Activated CD4-positive, CD25-positive, alpha-beta regulatory T cell (primary cell): ENCODE results near the gene TCP11L2.
"Not testable (repeated sequence)": the region's sequence is repeated elsewhere in the genome, so short reads cannot be mapped to it uniquely, and the experiment has no call there.

Source experiments
- DNase-seq, 4 experiments: peaks; one replicate each; lab custom pipeline; 2025; lab: John Stamatoyannopoulos, UW

The TCP11L2 gene

DNA sequence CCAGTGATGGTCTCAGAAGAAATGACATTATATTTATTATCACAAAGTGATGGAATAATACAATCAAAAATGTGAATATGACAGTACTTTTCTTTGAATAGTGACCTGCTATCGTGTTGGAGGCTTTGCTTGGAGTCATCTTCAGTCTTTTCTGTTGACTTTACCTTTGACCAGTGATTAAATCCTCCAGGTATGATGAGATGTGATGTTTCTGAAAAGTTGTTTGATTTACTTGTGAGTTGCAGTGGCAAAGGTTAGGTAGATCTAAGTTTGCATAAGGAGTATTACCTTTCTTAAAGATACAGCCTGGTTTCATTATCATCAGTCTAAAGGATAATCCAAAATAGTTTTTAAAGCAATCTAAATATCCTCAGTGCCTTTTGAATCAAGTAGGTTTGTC lies 4.6 kb downstream of the TCP11L2 start:
- DNase-seq = no peak

DNA sequence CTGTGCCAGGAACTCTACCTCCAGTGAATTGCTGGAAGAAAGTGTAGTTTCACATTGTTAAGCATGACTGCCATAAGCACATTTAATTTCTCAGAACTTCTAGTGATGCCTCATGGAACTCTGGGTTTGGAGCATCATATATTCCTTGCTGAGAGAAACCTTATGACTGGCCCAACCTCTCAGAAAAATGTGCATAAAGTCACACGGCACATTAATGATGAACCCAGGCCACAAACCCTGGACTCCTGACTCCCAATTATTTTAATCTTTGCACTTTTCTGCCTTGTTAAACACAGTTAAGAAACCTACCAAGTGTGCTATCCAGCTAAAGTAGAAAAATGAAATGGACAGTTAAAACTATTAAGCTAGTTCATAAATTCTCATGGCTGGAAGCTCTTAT lies 5.6 kb downstream of the TCP11L2 start:
- DNase-seq = no peak

DNA sequence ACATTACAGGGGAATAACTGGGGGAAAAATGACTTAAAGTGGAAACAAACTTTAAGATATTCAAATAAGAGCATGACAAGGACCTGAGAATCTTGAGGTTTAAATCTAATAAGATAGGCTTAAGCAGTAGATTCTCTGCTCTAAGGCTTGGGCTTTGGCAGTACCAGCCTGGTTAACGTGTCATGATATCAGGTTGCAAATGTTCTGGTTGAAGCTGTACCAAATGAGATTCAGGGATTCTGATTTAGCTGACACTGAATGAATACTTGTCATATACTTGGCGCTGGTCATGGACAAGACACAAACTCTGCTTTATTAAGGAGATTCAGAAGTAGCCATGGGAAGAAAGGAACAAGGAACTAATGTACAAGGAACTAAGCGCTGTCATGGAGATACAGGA lies 6.1 kb downstream of the TCP11L2 start:
- DNase-seq = no peak

DNA sequence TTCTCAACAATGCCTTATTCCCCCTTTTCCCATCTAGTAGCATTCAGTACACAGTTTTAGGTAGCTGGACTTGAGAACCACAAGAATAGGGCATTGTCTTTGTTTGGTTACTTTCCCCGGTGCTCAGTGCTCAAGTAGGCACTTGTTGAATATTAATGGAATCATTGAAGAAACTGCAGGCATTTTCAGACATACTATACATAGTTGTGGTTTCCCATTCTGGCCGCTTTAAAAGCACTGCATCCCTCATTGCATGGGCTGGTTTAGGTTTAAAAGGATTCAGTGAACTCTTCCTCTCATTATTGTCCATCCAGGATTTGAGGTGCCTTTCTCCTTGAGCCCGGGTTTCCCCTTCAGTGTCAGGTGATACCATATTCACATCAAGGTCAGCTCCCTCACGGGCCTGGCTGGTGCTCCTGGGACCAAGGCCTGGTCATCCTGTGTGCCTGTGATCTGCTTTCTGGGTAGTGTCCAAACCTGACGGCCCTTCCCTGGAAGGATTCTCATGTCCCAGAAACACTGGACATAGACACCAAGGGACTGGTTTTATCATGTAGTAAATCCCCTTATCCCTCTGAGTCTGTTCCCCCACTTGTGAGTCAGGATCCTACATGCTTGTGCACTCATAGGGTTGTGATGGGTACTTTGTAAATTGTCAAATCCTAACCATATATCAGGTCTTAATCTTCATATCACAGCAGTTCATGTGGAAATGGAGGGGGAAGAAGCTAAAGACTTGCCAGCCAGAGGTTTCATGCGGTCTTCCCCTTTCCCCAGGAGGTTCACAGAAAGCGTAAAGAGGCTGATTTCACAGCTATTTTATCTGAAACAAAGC lies 7.4 kb downstream of the TCP11L2 start:
- no peak for DNase-seq

DNA sequence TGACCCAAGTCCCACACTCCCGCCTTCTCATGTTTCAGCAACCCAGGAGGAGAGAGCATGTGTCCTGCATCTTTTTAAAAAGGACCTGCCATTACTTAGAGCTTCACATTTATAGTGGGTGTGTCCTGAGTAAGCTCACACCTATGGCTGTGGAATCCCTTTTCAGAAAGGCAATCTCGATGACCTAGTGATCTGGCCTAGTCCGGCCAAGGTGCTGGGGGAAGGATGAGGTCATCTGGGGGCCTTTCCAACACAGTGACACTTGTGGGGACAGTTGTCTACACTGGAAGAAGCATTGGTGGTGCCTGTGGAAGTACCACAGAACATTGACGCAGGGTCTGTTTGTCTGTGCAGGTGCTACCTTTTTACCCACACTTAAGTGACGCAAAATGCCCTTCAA lies 8.2 kb downstream of the TCP11L2 start:
- DNase-seq = no peak

DNA sequence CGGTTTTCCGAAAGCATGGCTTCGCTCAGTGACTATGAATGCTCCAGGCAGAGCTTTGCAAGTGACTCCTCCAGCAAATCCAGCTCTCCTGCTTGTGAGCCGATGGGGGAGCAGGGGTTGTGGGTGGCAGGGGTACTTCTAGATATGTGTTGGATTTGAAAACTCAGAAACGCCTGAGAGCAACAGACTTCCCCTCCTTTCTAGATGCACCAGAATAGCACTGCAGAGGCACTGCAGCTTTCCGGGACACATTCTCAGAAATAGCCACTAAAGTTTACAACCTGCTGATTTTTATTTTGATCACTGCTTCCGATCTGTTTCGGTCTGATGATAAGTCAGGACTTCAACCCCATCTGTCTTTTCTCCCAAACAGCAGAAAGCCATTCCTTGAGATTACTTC lies 8.6 kb downstream of the TCP11L2 start:
- DNase-seq = no peak

DNA sequence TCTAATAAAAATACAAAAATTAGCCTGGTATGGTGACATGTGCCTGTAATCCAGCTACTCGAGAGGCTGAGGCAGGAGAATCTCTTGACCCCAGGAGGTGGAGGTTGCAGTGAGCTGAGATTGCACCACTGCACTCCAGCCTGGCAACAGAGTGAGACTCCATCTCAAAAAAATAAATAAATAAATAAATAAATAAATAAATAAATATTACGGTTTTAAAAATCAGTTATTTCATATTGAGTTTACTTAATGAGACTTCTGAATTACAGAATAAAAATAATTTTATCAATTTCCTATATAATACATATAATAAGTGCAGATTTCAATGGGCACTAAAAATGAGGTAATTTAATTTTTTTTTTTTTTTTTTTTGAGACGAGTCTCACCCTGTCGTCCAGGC lies 10.9 kb downstream of the TCP11L2 start:
- DNase-seq = not testable (repeated sequence)

DNA sequence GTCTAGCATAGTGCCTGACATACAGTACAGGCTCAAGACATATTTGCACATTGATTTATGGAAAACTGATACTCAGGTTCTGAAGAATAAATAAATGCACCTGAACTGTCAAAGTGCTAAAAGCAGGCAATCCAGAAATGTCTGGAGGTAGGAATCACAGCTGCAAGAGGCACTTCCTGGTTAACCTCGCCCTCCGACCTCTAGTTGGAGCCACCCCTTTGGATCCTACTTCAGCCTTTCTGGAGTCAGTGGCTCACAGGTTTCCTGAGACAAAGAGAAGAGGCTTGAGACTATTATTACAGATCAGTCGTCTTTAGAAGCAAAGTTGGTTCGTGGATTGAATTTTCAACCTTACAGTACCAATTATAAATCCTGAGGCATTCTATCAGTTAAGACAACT lies 13.0 kb downstream of the TCP11L2 start:
- no peak for DNase-seq

DNA sequence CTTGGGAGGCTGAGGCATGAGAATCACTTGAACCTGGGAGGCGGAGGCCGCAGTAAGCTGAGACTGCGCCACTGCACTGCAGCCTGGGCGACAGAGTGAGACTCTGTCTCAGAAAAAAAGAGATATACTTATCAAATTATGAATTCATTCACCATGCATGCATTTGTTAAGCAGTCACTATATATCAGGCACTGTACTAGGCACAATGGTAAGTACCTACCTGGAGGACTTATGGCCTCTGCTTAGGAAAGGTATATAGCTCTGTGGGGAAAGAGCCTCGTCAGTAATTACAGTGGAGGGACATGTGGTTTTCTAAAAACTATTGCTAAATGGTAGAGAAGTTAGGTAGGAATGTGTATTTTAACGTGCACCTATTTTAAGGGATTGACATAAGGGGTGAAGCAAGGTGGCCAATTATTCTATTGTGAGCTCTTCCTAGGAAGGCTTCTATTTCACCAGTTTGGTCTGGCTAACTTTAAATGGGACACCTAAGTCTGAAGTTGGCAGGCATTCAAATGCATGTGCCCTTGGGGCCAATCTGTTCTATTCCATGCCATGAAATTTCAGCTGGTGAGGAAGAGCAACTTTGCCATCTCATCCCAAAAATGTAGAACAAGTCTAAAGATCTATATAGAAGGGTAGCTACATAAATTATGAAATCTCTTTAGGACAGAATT lies 15.0 kb downstream of the TCP11L2 start:
- DNase-seq = no peak

DNA sequence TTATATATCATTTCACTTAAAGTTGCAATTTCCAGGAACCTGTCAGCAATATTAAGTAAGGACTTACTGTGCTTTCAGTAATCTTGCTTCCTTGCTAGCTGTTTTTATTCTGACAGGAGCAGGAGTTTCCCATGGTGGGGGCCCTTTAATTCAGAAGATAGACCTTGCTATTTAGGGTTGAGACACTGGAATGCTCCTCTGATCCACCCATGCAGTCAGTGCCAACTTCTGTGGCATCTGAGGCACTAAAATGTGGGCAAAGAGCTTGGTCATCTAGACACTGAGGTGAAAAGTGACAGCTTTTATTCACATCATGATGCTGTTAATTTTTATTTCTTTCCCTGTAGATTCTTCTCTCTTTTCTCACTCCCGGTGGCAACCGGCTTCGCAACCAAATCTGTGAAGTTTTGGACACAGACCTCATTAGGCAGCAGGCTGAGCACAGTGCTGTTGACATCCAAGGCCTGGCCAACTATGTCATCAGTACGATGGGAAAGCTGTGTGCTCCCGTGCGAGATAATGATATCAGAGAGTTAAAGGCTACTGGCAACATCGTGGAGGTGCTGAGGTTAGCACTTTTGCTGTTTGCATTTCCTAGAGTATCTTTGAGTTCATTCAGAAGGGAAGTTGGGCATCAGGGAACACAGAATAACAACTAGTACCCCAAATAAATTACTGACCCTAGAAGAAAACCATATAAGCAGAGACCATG lies 18.8 kb downstream of the TCP11L2 start:
- DNase-seq = no peak

DNA sequence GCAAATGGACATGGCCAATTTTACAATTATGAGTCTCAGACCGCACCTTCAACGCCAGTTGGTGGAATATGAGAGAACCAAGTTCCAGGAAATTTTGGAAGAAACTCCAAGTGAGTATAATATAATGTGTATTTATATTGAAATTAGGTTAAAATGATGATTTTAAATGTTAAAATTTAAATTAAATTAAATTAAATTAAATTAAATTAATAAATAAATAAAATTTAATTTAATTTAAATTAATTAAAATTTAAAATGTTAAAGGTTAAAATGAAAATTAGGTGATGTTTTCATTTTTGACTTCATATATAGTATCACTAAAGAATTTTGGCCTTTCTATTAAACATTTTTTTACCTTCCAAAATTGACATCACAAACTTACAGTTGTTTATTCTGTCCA lies 21.0 kb downstream of the TCP11L2 start:
- DNase-seq = no peak

DNA sequence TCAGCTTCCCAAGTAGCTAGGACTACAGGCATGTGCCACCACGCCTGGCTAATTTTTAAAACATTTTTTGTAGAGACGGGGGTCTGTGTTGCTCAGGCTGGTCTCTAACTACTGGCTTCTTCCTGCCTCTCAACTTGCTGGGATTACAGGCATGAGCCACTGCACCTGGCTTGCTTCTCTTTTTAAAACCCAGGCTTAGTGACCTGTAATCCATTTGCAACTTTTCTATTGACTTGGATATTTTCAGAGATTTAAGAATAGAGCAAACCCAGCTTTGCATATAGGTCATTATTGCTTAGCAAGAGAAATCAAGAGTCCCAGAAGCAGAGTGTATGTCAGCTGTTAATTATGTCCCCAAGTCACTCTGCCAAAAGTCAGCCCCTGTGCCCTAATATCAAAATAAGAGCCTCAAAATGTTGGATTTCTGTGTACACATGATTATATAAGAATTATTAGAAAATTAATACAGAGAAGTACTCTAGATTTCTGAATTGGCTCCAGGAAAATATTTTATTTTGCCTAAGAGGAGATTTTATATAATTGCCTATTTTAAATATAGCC lies 24.9 kb downstream of the TCP11L2 start:
- DNase-seq = no peak

DNA sequence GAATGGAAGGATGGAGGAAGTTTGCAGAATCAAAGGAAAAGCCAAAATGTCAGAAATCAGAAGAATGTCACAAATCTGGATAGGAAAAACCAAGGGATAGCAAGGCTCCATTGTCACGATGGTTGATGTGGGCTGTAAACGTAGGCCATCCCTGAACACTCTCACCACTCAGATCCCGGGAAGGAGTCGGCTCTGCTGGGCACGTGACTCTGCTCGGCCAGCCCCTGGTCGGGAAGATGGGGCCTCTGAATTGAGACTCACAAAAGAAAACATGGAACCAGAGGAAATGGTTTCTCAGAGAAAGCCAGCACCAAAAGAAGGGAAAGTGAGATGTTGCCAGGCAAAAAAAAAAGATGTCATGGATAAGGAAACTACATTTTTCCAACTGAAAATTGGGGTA lies 26.2 kb downstream of the TCP11L2 start:
- DNase-seq = no peak

DNA sequence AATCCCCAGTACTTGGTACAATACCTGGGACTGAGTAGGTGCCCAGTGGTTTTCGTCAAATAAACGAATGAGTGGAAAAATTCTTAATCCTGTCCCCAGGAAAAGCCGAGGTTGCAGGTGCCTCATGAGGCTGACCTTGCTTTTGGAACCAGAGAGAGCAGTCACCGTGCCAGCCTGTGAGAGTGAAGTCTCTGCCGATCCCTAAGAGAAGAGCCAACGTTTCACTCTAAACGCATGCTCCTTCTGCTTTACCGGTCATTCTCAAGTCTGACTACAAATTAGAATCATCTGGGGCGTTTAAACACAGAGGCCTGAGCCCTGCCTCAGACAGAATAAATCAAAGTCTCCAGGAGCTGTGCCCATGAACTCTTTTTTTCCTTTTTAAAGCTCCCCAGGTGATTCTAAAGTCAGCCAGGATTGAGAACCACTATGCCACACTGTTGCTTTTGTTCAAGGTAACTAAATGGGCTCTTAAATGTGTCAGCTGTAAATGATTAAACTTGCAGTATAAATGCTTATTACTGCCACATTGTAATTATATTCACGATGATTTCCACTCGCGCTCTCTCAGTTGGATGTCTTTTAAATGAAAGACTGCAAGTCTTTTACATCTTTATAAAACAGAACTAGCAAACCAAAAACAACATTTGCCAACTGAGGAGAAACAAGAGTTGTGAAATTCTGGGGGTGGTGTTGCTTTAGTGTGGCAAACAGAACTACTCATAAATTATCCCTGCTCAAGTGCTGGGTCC lies 26.9 kb downstream of the TCP11L2 start:
- DNase-seq = no peak

DNA sequence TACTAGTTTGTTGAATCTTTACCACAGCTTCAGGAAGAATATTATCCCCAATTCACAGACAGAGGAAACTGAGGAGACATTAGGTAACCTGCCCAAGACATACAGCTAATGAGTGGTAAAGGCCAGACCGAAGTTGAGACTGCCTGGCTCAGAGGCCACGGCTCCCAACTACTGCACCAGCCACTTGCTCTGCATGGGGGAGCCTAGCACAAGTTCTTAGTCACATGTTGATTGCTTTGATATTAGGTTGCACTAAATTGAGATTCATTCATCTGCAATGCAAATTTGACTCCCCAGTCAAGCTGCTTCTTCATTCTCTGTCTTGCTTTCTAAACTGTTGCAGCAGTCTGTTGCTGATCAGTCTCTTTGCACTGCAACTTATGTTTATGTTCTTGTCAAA lies 29.1 kb downstream of the TCP11L2 start:
- no peak for DNase-seq

DNA sequence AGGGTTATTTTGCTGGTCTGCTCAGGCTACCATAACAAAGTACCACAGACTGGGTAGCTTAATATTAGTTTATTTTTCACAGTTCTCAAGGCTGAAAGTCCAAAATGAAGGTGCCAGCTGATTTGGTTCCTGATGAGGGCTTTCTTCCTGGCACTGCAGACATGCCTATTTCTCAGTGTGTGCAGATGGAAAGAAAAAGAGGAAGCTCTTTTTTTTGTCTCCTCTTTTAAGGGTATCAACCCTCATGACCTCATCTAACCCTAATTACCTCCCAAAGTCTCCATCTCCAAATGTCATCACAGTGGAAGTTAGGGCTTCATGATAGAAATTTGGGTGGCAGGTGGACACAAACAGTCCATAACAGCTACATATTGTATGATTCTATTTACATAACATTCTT lies 30.0 kb downstream of the TCP11L2 start:
- no peak for DNase-seq

DNA sequence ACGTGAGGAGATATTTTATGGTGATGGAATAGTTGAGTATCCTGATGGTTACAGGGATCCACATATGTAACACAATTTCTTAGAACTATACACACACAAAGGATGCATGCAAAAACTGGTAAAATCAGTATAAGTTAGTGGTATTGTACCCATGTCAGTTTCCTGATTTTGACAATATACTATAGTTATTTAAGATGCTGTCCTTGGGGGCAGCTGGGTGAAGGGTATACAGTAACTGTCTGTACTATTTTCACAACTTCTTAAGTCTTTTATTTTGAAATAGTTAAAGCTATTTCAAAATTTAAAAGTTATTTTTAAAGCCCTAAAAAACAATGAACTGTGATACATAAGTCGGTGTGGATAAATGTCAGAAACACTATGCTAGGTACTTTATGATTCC lies 30.5 kb downstream of the TCP11L2 start:
- no peak for DNase-seq

DNA sequence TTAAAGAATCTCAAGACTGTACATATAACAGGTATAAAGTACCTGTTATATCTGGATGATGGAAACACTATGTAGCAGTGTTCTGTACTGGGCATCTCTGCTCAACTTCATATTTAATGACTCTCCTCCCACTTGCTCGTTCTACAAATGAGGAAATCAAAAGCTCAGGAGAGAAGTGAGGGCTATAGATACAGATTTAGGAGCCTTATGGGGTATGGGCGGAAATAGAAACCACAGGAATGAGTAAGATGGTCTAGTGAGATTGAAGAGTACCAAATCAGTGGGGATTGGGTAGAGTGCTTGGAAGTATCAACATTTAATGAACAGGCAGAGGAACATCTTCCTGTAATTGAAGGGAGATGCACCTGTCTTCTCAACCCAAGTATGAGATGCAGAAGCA lies 31.2 kb downstream of the TCP11L2 start:
- DNase-seq = no peak

DNA sequence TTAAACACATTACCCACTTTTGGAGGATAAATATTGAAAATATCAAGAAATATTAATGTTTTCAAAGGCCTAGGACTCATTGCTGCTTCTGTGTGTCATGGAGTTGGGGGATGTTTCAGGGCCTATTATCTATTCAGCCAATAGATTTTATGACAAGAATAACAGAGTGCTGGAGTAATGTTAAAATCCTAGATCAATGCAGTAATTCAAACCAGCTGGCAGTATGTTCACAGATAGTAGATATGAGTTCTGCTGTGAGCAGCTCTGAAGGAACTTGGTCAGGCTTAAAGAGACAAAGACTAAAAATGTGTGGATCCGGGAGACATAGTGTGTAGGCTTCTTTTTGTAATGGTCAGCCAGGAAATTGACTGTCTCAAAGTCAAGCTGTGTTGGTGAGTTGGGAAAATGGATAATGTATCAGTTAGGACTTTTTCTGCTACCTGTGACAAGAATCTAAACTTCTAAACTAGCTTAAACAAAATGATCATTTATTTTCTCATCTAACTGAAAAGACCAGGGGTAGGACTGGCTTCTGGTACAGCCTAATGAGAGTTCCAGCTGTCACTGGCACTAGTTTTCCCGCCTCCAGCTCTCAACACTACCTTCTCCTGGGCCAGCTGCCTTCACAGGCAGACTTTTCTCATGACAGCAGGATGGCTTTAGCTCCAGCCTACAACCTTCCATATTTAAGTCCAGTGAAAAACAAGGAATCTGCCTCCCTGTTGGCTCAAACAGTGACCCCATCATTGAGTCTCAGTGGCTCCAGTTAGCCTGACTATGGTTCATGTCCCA lies 38.7 kb downstream of the TCP11L2 start:
- DNase-seq = no peak

DNA sequence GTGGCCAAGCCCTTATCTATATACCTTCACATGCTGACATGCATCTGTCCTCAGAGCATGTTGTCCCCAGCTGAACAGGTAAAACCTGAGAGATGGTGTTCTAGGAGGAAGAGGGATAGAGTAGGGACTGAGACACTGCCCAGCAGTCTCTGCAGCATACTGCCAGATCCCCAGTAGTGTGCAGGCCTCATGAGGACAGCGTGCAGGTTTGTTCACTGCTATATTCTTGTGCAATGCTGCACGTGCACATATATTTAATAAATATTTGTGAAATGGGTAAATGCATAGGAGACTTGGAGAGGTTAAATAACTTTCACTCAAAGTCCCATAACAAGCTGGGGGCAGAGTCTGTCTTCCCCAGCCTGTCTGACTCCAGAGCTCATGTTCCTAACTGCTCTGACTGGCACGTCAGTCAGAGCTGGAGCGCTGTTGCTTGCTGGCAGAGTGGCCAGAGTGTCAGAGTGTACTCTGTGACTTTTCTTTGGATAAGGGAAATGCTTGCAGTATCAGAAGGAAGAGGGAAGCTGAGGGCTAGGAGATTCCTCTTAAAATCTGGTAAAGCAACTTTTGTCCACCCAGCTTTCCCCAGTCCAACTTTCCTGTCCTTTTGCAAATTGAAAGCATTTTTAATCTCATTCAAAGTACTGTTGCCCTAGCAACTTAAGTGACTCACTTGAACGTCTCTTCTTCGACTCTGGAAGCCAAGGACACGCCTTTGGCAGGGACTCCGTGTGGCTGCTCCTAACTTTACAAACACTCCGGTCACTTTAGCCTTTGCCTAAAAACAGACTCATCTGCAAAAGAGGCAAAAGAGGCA lies 40.1 kb downstream of the TCP11L2 start:
- no peak for DNase-seq

DNA sequence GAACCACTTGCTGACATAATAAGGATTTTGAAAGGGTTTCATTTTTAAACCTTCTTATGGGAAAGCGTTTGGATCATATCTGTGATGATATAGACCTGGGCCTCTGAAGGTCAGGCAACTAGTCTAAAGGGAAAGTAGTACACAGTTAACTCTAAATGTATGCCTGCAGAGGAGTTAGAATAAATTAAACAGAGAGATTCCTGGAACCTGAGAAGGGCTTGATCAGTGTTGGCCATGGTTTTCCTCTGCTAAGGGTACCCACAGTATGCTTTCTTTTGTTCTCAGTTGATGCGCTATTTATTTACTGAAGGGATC lies 40.6 kb downstream of the TCP11L2 start:
- no peak for DNase-seq
